COLO668 (cell line): ENCODE data around the gene RHD.
A peak's percentile ranks its signal among the peaks of the same experiment; 100 is the strongest.
"Not testable (repeated sequence)": the region's sequence is repeated elsewhere in the genome, so short reads cannot be mapped to it uniquely, and the experiment has no call there.

Source experiments
- DNase-seq: peaks from one replicate; lab custom pipeline; 2025; ENCODE audit not compliant: unreplicated experiment; lab: John Stamatoyannopoulos, UW

RHD gene

DNA sequence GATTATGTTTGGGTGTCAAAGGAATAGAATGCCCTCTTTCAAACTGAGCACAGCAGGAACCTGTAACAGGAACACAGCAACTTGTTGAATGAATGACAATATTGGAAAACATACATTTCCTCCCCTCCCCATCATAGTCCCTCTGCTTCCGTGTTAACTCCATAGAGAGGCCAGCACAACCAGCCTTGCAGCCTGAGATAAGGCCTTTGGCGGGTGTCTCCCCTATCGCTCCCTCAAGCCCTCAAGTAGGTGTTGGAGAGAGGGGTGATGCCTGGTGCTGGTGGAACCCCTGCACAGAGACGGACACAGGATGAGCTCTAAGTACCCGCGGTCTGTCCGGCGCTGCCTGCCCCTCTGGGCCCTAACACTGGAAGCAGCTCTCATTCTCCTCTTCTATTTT lies at the start of gene RHD:
TSS of gene RHD (plus strand) at position 272 of the 400 bp plus-strand sequence. CDS start at position 311, 39 bp downstream.
- not testable (repeated sequence) for DNase-seq

DNA sequence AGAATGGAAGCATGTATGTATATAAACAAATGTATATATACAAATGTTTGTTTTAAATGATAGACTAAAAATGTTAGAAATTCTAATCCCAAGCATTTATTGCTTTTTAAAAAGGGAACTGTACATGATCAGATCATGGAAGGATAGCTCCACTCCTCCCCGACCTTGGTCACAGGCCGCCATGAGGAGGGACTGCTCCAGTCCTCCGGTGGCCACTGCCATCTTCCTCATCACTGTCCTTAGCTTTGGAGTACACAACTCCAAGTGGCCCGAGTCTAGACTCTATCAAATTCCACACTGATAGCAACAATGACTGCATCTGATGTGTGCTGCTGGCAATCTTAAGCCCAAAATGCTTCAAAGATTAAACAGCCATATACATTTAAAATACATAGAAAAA lies 49.7 kb upstream of the RHD start:
- DNase-seq = no peak

DNA sequence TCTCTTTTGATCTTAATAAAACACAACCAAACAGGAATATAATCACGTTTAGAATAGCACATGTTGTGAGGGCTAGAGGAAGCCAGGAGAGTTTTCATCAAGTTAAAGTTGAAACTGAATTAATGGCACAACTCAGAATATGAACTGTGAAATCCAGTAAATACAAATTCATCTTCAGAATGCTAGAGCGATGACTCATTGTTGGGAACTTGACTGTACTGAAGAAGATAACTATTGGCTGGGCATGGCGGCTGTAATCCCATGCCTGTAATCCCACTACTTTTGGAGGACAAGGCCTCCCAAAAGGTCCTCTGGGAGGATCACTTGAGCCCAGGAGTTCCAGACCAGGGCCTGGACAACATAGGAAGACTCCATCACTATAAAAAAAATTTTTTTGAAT lies 48.8 kb upstream of the RHD start:
- no peak for DNase-seq

DNA sequence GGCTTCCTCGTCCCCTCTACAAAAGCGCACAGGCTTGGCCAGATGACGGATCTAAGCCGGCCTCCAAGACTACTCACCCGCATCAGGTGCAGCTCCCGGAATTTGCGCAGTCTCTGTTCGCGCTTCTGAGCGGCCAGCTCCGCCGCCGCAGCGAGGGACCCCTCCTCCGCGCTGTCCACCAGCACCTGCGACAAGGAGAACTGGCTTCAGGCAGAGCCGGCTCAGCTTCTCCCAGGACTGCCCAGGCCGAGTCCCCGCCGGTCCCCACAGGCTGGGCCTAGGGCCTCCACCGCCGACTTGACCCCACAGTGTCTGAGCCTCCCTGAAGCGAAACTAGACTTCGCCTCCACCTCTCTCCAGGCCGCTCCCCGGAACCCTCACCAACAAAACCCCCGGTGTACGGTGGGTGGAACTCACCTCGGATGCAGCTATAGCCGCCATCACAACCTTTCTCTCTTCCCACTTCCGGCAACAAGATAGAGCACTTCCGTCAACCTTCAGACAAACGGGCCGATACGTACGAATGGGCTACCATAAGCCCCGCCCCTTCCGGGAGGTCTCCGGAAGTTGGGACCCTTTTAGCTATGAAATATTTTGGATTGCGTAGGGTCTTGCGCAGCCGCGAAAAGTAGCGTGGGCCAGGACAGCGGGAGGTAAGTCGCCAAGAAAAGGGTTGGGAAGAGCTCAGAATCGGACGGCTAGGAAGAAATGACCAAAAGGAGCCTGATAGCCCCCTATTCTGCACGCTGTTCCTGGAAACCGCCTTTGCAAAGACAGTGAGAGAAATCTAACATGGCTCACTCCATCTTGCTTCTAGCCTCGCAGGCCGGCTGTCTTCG lies 40.1 kb upstream of the RHD start, which contains the start of gene SYF2:
TSS of gene SYF2 (minus strand) at position 476 of the 839 bp plus-strand sequence. CDS start at position 441, 35 bp downstream.
- peak; percentile 96 for DNase-seq

DNA sequence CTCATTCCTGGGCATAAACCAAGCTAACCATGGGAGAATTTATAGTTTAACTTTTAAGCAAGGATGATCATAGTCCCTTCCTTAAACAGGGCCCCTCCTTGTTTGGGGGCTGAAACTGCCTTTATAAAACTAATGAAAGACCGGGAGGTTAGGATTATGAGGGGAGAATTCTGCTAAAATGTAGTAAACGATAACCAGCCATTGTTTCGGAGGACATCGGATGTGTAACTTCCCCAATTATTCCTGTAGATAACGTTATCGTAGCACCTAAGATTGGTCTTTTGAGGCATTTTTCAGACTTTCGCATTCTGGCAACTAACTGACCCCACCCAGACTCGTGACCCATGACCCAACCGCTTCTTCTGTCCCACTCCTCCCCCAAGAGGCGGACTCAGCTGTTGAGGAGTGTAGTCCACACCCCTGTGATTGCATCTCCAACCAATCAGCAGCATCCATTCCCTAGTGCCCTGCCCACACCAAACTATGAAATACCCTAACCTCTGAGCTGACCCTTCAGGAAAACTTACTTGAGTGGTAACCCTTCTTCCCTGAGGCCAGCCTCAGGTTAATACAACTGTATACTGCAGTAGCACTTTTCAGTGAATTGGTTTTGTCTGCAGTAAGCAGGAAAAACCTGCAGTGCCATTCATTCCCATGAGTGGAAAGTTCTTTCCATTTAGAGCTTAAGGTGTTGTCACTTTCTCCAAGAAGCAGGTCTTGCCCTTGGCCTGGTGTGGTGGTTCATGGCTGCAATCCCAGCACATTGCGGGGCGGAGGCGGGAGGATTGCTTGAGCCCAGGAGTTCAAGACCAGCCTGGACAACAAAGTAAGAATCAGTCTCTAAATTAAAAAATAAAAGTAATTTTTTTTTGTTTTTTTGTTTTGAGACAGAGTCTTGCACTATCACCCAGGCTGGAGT lies 39.2 kb upstream of the RHD start:
- peak; percentile 71 for DNase-seq

DNA sequence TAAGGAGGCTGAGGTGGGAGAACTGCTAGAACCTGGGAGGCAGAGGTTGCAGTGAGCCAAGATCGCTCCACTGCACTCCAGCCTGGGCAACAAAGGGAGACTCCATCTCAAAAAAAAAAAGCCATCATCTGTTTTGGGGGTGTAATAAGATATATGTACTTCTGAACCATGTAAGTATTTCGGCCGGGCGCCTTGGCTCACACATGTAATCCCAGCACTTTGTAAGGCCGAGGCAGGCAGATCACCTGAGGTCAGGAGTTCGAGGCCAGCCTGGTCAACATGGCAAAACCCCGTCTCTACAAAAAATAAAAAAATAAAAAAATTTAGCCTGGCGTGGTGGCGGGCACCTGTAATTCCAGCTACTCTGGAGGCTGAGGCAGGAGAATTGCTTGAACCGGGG lies 36.9 kb upstream of the RHD start:
- not testable (repeated sequence) for DNase-seq

DNA sequence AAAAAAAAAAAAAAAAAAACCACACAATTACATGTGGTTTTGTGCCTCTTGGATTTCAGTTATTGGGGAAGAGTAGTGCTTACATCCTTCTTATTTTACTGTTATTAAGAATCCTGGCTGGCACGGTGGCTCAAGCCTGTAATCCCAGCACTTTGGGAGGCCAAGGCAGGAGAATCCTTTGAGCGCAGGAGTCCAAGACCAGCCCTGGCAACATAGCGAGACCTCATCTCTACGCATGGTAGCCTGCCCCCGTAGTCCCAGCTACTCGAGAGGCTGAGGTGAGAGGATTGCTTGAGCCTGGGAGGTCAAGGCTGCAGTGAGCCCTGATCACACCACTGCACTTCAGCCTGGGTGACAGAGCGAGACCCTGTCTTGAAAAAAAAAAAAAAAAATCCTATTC lies 36.0 kb upstream of the RHD start:
- DNase-seq = not testable (repeated sequence)

DNA sequence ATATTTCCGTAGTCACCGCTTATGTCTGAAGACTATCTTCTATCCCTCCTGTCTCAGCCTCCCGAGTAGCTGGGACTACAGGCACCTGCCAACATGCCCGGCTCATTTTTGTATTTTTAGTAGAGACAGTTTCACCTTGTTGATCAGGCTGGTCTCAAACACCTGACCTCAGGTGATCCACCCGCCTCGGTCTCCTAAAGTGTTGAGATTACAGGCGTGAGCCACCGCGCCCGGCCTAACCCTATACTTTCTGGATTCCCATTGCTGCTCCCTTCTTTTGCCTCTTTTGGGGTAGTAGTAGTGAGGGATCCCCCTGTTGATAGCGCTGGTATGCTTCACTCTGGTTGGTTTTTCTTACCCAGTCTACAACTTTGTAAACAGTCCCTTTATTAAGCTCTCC lies 34.3 kb upstream of the RHD start:
- no peak for DNase-seq

DNA sequence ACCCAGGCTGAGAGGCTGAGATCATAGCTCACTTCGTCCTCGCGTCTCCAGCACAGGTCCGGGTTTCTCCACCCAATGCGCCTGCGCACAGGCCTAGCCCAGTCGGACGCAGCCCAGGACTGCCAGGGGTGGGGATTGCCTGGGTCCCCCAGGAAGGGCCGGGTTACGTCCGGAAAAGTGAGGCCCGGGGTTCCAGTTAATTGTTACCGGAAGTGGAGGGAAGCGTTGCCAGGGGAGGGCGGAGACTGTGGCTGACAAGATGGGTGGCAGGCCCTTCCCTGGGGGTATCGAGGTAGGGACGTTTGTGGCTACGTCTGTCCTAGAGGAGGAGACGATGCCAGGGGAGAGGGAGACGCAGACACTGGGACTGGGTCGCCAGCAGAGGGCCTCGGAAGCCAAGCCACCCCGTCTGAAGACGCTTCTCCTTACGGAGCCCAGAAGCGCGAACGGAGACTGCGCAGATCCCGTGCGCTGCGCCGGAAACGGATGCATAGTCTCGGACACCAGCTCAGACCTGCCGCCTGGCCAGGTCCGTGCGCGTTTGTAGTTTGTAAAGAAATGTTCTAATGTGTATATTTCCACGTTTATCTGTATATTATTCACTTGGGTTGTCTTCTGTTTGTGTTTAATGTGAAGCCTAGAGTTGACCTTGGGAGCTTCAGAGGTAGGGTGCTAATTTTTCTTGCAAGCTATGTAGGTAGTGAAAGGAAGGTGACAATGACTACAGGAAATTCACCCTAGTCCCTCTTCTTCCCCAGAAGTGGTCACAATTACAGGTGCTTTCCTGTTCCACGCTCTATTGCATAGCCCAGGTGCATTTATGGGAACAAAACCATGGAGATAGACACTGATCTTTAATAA lies 32.4 kb upstream of the RHD start:
- DNase-seq = peak; percentile 99

DNA sequence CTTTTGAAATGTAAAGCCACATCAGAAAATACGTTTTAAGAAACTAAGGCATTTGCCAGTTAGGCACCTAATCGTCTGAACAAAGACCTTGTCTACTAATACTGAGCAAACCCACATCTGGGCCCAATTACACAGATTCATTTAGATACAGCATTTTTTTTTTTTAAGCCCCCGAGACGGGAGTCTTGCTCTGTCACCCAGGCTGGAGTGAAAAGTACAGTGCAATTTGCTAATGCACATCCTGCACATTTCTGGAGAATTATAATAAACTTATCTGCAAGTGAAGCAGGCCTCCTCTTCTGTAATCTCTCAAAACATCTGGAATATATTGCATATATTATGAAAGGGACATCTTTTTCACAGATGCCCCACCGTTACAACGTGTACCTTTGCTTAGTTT lies 28.4 kb upstream of the RHD start:
- no peak for DNase-seq

DNA sequence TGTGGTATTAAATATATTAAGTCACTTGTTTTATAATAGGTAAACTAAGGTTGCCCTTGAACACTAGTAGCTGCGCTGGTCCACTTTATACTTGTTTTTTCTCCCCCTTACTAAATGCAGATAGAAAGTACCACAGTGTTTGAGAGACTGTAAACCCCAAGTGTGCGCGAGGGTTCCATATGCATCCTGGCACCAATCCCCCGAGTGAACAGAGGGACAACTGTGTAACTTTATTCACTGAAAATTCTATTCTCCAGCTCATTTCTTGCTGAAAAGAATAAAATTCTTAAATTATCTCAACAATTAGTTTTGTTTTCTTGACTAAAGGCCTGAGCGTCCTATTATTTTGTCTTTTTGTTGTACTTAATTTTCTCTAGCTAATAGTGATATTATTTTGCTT lies 26.9 kb upstream of the RHD start:
- no peak for DNase-seq

DNA sequence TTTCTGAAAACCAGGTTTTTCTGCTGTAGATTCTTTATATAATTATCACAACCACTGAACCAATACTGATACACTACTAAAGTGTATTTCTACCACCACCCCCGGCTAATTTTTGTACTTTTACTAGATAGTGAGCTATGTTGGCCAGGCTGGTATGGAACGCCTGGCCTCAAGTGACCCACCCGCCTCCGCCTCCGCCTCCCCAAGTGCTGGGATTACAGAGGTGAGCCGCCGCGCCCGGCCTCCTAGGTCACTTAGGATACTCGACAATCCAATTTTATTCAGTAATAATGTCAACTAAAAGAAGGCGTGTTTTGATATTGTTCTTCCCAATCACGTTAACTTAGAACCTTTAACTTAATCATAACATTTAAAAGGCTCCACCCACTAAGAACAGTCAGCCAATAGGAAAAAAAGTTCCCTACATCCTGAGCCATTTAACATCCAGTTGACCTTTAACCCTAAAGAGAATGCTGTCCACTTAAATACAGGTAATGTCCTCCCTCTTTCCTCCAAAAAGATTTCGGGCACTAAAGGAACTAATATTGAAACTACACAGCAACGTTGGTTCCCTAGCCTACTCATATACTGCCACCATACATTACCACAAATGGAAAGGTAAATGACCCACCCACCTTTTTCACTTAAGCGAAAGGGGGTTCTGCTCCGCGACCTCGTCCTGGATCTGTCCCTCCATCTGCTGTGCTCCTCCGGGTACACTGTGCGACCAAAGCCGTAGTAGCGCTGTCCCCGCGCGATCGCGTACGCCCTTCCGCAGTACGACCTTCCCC lies 26.3 kb upstream of the RHD start:
- no peak for DNase-seq

DNA sequence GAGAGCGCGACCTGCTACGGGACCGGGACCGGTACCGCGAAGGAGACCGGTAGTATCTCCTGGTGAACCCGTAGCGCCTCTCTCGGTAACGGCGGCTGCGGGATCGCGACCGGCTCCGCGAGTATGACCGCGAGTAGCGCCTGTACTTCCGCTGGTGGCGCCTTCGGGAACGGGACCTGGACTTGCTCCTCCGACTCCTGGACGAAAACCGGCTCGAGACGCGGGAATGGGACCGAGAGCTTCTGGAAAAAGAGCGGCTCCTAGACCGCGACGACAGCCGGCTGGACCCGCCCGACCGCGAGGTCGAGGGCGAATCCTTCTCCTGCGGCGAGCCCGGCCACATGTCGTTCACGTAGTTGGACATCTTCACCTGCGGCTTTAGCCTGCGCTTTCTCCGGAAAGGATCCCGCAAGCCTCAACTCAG lies 25.7 kb upstream of the RHD start:
- peak; percentile 69 for DNase-seq

DNA sequence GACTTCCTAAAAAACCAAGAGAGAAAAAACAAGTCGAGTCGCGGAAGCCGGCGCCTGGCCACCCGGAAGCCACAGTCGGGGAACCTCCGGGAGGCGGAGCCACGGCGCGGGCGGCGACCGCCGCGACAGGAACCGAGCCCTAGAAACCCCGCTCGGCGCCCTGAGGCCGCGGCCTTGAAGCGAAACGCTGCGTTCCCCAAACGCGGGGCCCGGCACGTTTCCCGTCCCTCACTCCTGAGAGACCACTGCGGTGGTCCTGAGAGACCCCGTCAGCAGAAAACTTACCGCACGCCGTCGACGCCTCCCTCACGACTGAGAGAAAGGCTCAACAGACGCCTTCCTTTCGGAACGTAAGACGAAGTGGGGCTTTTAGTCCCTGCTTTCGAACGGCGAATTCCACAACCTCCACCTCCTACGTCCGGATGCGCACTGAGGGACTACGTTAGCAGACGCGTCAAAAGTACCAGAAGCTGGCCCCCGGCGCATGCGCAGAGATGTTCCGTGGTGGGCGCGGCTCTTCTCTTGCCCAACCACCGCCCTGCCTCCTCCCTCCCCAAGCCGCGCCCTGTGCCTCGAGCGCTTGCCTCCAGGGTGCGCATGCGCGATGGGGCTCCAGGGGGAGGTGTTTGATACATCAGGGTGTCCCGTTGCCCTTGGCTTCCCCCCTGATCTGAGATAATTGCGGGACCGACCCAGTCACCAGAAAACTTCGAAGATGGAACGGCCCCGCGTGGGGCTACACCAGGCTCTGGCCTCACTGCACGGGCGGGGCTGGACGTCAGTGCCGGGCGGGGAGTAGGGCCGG lies 25.1 kb upstream of the RHD start, which contains the start of gene RSRP1:
TSS of gene RSRP1 (minus strand) at position 431 of the 805 bp plus-strand sequence. CDS start 491 bp downstream, outside the sequence.
- DNase-seq = peak; percentile 100

DNA sequence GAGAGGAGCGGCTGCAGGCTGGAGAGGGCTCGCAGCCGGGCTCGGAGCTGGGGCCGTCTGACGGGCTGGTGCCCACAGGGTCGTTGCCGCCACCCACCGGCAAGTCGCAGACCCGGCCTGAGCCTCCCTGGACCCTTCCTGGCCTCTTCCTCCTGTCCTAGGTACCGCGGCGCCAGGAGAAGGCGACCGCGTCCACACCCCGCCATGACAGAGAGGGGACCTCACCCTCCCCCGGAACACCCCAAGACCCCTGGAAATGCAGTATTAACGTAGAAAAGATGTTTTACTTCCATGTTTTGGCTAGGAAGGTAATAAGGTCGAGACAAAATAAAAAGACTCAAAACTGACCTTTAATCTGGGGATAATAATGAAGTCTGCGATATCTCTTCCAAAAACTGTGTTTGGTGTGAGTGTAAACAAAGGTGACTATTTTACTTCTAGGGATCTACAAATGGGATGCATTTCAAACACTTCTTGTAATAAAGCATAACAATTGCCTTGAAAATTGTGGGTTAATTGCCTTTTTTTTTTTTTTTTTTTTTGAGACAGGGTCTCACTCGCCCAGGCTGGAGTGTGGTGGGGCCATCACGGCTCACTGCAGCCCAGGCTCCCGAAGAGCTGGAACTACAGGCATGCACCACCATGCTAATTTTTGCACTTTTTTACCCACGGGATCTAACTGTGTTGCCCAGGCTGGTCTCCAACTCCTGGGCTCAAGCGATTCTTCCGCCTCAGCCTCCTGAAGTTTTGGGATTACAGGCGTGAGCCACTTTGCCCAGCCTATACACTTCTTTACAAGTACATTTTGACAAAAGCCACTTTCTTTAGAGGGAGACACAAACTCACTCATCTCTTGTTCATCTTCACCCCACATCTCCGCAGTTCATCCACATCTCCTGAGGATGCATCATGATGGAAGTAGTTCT lies 24.2 kb upstream of the RHD start:
- no peak for DNase-seq

DNA sequence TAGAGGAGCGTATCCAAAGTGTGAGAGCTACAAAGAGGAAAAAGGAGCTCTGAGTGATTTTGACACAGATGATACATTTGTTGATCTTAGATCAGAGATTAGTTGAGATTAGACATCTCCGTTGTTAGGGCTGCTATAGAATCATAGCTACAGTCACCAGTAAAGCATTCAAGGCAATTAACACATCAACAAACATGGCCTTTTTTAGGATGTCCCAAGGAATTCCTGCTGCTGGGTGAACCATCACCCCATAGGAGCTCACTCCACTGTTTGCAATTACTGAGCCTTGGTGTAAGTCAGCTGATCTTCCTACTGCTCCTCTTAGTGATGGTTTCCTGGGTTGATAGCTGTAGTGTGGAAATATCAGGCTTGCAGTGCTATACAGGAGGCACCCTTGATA lies 18.4 kb upstream of the RHD start:
- DNase-seq = no peak

DNA sequence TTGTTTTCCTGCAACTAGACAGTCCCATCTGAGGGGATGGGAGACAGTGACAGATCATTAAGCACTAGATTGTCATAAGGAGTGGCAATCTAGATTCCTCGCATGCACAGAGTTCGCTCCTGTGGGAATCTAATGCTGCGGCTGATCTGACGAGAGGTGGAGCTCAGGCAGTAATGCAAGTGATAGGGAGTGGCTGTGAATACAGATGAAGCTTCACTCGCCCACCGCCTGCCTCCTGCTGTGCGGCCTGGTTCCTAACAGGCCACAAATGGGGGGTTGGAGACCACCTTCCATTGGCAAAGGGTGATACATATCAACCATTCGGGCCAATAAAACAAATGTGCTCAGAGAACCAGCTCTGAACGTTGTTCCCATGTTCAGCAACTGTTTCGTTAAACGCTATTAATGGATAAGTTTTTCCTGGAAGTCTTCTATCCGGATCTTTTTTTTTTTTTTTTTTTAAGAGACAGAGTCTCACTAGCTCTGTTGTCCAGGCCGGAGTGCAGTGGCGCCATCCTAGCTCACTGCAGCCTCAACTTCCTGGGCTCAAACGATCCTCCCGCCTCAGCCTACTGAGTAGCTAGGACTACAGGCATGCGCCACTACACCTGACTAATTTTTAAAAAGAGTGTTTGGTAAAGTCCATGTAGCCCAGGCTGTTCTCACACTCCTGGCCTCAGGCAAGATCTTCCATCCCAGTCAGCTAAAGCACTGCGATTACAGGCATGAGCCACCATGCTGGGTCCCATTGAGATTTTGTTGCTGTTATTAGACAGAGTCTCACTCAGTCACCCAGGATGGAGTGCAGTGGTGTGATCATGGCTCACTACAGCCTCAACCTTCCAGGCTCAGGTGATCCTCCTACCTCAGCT lies 16.4 kb upstream of the RHD start:
- DNase-seq = no peak
